Adrenal gland (tissue), 12 donors: ENCODE measurements around the gene GPR132. TPM values are rescaled to one million over a fixed set of nuclear protein-coding genes. Genes with fewer than 3 reads are reported as not detected.

Experiments
- DNase-seq, 7 donors: peaks; one replicate each; pipeline ENCODE4 v3.0.0-alpha.2; 2019 to 2020
- H3K27ac ChIP-seq, 5 donors: fragments of 200-600 bp; sonication (generic) in 4 of 5; 1 replicate in 3 of 5; 2 replicates in 2 of 5; pipeline versions ENCODE4 v1.5.1 to v1.8.0; 2016 to 2020; ENCODE audit warnings: mild to moderate bottlenecking in 1 of 5
- H3K27me3 ChIP-seq: fragments of 200-600 bp; 2 replicates; pipeline ENCODE4 v1.8.0; 2021
- H3K36me3 ChIP-seq, 2 donors: fragments of 200-600 bp; replicated peaks in 1 of 2; 1 replicate in 1 of 2; 2 replicates in 1 of 2; pipeline versions ENCODE4 v1.5.1 to v1.8.0; 2018 to 2022
- H3K4me1 ChIP-seq, 2 donors: fragments of 200-600 bp; replicated peaks in 1 of 2; 1 replicate in 1 of 2; 2 replicates in 1 of 2; pipeline versions ENCODE4 v1.5.1 to v1.8.0; 2018 to 2021
- H3K4me3 ChIP-seq, 4 donors: fragments of 200-600 bp; sonication (generic) in 3 of 4; one replicate each; pipeline ENCODE4 v1.5.1; 2016 to 2018
- H3K9me3 ChIP-seq, 3 donors: fragments of 200-600 bp; sonication (generic) in 1 of 3; replicated peaks in 1 of 3; 1 replicate in 2 of 3; 2 replicates in 1 of 3; pipeline versions ENCODE4 v1.5.1 to v1.8.0; 2016 to 2021
- CTCF ChIP-seq, 6 experiments: fragments of 450-650 bp in 4 of 6; fragments of 200-600 bp in 2 of 6; sonication (generic) in 1 of 6; IDR thresholded peaks; 1 replicate in 5 of 6; 2 replicates in 1 of 6; pipeline versions ENCODE4 v1.5.1 to v1.8.0; 2016 to 2021; ENCODE audit warnings: antibody characterized with exemption in 6 of 6, mild to moderate bottlenecking in 2 of 6, moderate library complexity in 1 of 6
- POLR2A ChIP-seq, 2 donors: fragments of 450-650 bp; IDR thresholded peaks; one replicate each; pipeline ENCODE4 v1.6.1; 2017; ENCODE audit warnings: antibody characterized with exemption in 2 of 2, mild to moderate bottlenecking in 2 of 2, moderate library complexity in 1 of 2
- WGBS, 4 donors: extraction: QIAGEN DNeasy Blood & Tissue Kit in 2 of 4; methylation state at CpG; one replicate each; pipeline versions ENCODE4 v1.1.5 to v1.1.7; 2013 to 2017; 5-methylcytosine and 5-hydroxymethylcytosine counted together
- intact Hi-C, 2 donors: fragments of 100-400 bp; cut with DNase I; formaldehyde crosslinking; loops; one replicate each; pipeline versions ENCODE4 v1.14.1 to v1.15.0; 2022 to 2023
- polyA plus RNA-seq, 3 donors: library from polyadenylated mRNA; stranded (reverse); fragments of 200-250 nt in 2 of 3; fragments of 350-450 nt in 1 of 3; fragmentation: Illumina TruSeq in 1 of 3; extraction: RNeasy Lipid Tissue Mini Kit (QIAGEN cat#74804) in 1 of 3; gene quantifications; one replicate each; pipeline ENCODE4 v1.2.3, GENCODE V29; 2013 to 2014
- total RNA-seq, 9 donors: library from RNA; depleted of rRNA in 4 of 9; stranded (reverse); fragments of >200 nt in 4 of 9; fragments of 120-200 nt in 1 of 9; fragmentation: NEBNext Ultra II Directional in 1 of 9; extraction: Animal tissue kit (Norgen Biotek cat#: 25700) in 1 of 9; gene quantifications; one replicate each; pipeline versions ENCODE4 v1.1.0 to v1.2.4, GENCODE V29; 2013 to 2023
- donor health status: healthy with polysubstance abuse.
- donor health status: Bipolar disorder and iron deficiency.
- donor health status: DM: yes; HTN: yes; CAD: no.
- donor health status: DM: no; HTN: no; CAD: no.
- donor health status: DM: no; HTN: no; CAD: no.
- donor health status: DM: yes; HTN: yes; CAD: no.

The GPR132 gene
- total and polyA plus RNA-seq, 12 donors: 0.17 to 11.7 (median 1.6) TPM

GRCh38 chr14:105107781-105108515 is 42.7 kb upstream of the GPR132 start:
- no peak overlapping the region for H3K27ac ChIP-seq
- WGBS, 4 donors: 60 to 67% (median 64%) methylated on average over 9 of the region's 9 CpGs
- peak in 2 of 7 donors; percentile 8 to 33 for DNase-seq

GRCh38 chr14:105107351-105107750 is 42.1 kb upstream of the GPR132 start:
- H3K4me3 ChIP-seq: no peak overlapping the region

More at GRCh38 chr14:105107781-105108515, 42.7 kb upstream of the GPR132 start:
- intact Hi-C loops: no loop called here
- no peaks in the 10 kb centered on the region for H3K9me3 ChIP-seq
- TF ChIP-seq CTCF (IDR thresholded peaks at IDR 0.05): no peak
- peaks cover 14% of the 10 kb centered on the region for H3K27me3 ChIP-seq
- H3K4me3 ChIP-seq: no peak overlapping the region
- no peaks in the 10 kb centered on the region for H3K36me3 ChIP-seq
- no peaks in the 10 kb centered on the region for H3K4me1 ChIP-seq

GRCh38 chr14:105105158-105105557 is 39.9 kb upstream of the GPR132 start:
- intact Hi-C loops: no loop called here
- WGBS, 4 donors: 65 to 71% (median 68%) methylated on average over 7 of the region's 7 CpGs
- Histone ChIP-seq H3K27ac (no peak overlapping the region), H3K4me1 (no peaks in the 10 kb centered on the region), H3K36me3 (no peaks in the 10 kb centered on the region), H3K27me3 (peaks cover 23% of the 10 kb centered on the region), H3K9me3 (no peaks in the 10 kb centered on the region), H3K4me3 (no peak overlapping the region)
- DNase-seq: no peak
- TF ChIP-seq POLR2A (IDR thresholded peaks at IDR 0.05) (no peak), CTCF (IDR thresholded peaks at IDR 0.05) (no peak)

More at GRCh38 chr14:105107351-105107750, 42.1 kb upstream of the GPR132 start:
- Histone ChIP-seq H3K36me3 (no peaks in the 10 kb centered on the region), H3K9me3 (no peaks in the 10 kb centered on the region), H3K4me1 (no peaks in the 10 kb centered on the region), H3K27me3 (peaks cover 17% of the 10 kb centered on the region), H3K27ac (no peak overlapping the region)
- intact Hi-C loops: no loop called here
- no peak for TF ChIP-seq CTCF (IDR thresholded peaks at IDR 0.05)
- no peak for TF ChIP-seq POLR2A (IDR thresholded peaks at IDR 0.05)
- no peak for DNase-seq
- WGBS, 4 donors: 81 to 100% (median 89%) methylated on average over 1 to 7 of the region's 7 CpGs

- intact Hi-C loops: no loop called here
- WGBS, 4 donors: 87 to 96% (median 90%) methylated on average over 3 of the region's 3 CpGs
- H3K4me1 ChIP-seq: no peaks in the 10 kb centered on the region
- H3K36me3 ChIP-seq: no peaks in the 10 kb centered on the region
- H3K27ac ChIP-seq: no peak overlapping the region
- no peak overlapping the region for H3K4me3 ChIP-seq
- no peaks in the 10 kb centered on the region for H3K9me3 ChIP-seq
- no peak for TF ChIP-seq CTCF (IDR thresholded peaks at IDR 0.05)
- no peak for DNase-seq
- H3K27me3 ChIP-seq: peaks cover 23% of the 10 kb centered on the region
Measured at GRCh38 chr14:105102893-105103292, 37.7 kb upstream of the GPR132 start.
